Type B pancreatic cell (in vitro differentiated cells): Measurements from ENCODE around the gene LARGE1. TPM values are rescaled to one million over a fixed set of nuclear protein-coding genes. Genes with fewer than 3 reads are reported as not detected.

Source experiments
- DNase-seq: peaks from one replicate; pipeline ENCODE4 v3.0.0; 2021; ENCODE audit warnings: mixed read lengths; ENCODE audit not compliant: unreplicated experiment; ENCODE audit errors: extremely low spot score
- H3K27ac Mint-ChIP-seq: 2 replicates; pipeline ENCODE4 v1.8.0; 2021; ENCODE audit warnings: mild to moderate bottlenecking, mixed read lengths
- H3K27me3 Mint-ChIP-seq: 2 replicates; pipeline ENCODE4 v1.8.0; 2021; ENCODE audit warnings: mixed read lengths
- H3K36me3 Mint-ChIP-seq: 2 replicates; pipeline ENCODE4 v1.8.0; 2021; ENCODE audit warnings: mixed read lengths
- H3K4me1 Mint-ChIP-seq: one replicate; pipeline ENCODE4 v1.8.0; 2021; ENCODE audit warnings: mixed read lengths; ENCODE audit not compliant: unreplicated experiment
- H3K4me3 Mint-ChIP-seq: 2 replicates; pipeline ENCODE4 v1.8.0; 2021; ENCODE audit warnings: mild to moderate bottlenecking, mixed read lengths
- H3K9me3 Mint-ChIP-seq: 2 replicates; pipeline ENCODE4 v1.8.0; 2021; ENCODE audit warnings: mixed read lengths
- CTCF ChIP-seq: fragments of 200-600 bp; sonication (generic); conservative IDR thresholded peaks from 2 replicates; pipeline ENCODE4 v1.5.0; 2021; ENCODE audit warnings: antibody characterized with exemption, mild to moderate bottlenecking
- total RNA-seq: library from RNA; stranded (reverse); gene quantifications from 2 replicates; pipeline ENCODE4 v1.2.1, GENCODE V29; 2021; ENCODE audit warnings: low replicate concordance

Gene LARGE1
- total RNA-seq, 1 donor from 2014 or later: 96.6 TPM

DNA sequence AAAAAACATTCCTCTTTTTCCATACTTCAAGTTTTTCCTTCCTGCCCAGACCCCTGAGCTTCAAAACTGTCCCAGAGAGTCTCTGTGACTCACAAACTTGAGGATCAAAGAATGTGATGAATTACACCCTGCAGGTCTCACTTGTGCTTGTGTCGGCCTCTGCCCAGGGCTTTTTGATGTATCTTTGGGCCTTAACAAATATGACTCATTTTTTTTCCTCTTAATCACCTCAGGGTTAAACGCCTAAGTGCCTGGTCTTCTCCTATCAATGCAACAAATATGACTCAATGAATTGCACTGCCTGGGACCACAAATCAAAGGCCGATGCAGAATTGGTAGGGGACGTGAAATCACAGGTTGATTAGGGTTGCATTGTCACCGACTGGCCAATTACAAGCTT, 267.7 kb downstream of the LARGE1 start:
- DNase-seq: no peak
- no peak for TF ChIP-seq CTCF
- peaks cover 26% of the 10 kb centered on the region for H3K4me1 Mint-ChIP-seq
- no peak overlapping the region for H3K27ac Mint-ChIP-seq
- peaks cover 3% of the 10 kb centered on the region for H3K9me3 Mint-ChIP-seq
- peaks cover 44% of the 10 kb centered on the region for H3K36me3 Mint-ChIP-seq
- no peak overlapping the region for H3K4me3 Mint-ChIP-seq
- H3K27me3 Mint-ChIP-seq: no peaks in the 10 kb centered on the region

GRCh38 chr22:33650244-33650643, 270.0 kb downstream of the LARGE1 start:
- no peaks in the 10 kb centered on the region for H3K27me3 Mint-ChIP-seq

DNA sequence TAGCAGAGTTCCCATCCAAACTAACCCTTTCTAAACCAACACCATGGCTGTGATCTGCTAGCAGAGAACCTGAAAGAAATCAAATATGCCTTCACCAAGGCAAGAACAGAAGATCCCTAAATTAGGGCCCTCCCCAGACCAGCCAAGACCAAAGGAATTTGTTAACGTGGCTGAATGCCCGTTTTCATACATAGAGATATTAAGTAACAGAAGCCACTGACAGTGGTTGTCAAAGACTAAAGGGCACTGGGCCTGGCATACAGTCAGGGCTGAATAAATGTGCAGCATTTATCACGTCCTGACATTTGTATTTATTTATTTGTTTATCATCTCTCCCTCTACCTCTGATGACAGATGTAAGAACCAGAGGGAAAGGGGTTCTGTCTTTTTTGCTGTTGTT, 271.8 kb downstream of the LARGE1 start:
- H3K36me3 Mint-ChIP-seq: peaks cover 49% of the 10 kb centered on the region
- H3K27ac Mint-ChIP-seq: no peak overlapping the region

More at GRCh38 chr22:33650244-33650643, 270.0 kb downstream of the LARGE1 start:
- Mint-ChIP-seq H3K9me3 (peaks cover 6% of the 10 kb centered on the region), H3K4me1 (peaks cover 26% of the 10 kb centered on the region), H3K4me3 (no peak overlapping the region), H3K27ac (no peak overlapping the region), H3K36me3 (peaks cover 46% of the 10 kb centered on the region)
- DNase-seq: no peak
- TF ChIP-seq CTCF: no peak

GRCh38 chr22:33640900-33641299, 279.4 kb downstream of the LARGE1 start:
- H3K36me3 Mint-ChIP-seq: peaks cover 46% of the 10 kb centered on the region
- no peak for DNase-seq
- no peak overlapping the region for H3K27ac Mint-ChIP-seq
- H3K27me3 Mint-ChIP-seq: no peaks in the 10 kb centered on the region
- peaks cover 7% of the 10 kb centered on the region for H3K4me1 Mint-ChIP-seq
- H3K9me3 Mint-ChIP-seq: peaks cover 14% of the 10 kb centered on the region
- H3K4me3 Mint-ChIP-seq: no peak overlapping the region
- TF ChIP-seq CTCF: no peak

More for the DNA sequence above, 271.8 kb downstream of the LARGE1 start:
- TF ChIP-seq CTCF: no peak
- Mint-ChIP-seq H3K27me3 (no peaks in the 10 kb centered on the region), H3K4me1 (peaks cover 15% of the 10 kb centered on the region), H3K4me3 (no peak overlapping the region), H3K9me3 (peaks cover 8% of the 10 kb centered on the region)
- DNase-seq: no peak

DNA sequence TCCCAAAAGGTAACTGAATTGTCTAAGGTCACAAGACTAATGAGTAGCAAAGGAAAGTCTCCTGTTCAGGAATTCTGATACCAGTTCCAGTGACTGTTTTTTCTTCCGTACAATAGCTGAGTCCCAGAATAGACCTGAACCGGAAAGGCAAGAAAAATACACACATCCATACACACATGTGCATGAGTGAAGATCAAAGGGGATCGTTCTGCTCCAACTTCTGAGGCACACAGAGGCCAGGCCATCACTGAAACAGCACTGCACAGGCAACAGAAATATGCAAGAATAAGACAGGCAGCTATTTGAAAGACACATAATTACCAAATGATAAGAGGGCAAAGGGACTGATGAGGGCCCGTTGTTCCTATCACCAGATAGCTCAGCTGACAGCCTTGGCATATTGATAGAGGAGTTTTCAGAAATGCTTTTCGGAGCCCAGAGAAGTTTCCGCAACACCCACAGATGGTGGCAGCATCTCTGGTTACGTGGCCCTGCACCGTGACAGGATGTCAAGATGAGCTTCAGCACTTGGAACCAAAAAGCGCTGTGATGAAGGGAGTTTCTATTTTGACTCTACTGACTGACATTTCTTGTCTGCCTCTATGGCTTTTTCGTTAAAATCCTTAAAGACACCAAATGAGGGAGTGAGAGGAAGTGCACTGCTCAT, 280.6 kb downstream of the LARGE1 start:
- Mint-ChIP-seq H3K27ac (no peak overlapping the region), H3K36me3 (peaks cover 41% of the 10 kb centered on the region), H3K4me3 (no peak overlapping the region), H3K9me3 (peaks cover 8% of the 10 kb centered on the region), H3K4me1 (peaks cover 7% of the 10 kb centered on the region), H3K27me3 (no peaks in the 10 kb centered on the region)
- DNase-seq: no peak
- no peak for TF ChIP-seq CTCF

- no peak for TF ChIP-seq CTCF
- Mint-ChIP-seq H3K4me3 (no peak overlapping the region), H3K27me3 (no peaks in the 10 kb centered on the region), H3K9me3 (no peaks in the 10 kb centered on the region), H3K4me1 (peaks cover 10% of the 10 kb centered on the region), H3K27ac (no peak overlapping the region), H3K36me3 (peaks cover 24% of the 10 kb centered on the region)
- DNase-seq: no peak
These were observed 284.5 kb downstream of the LARGE1 start for GRCh38 chr22:33635766-33636165.
